ENCODE results near the gene ABHD14A.

Gene ABHD14A

GRCh38 chr3:51957520-51958205 lies 17.2 kb upstream of the ABHD14A start:
- no peak for DNase-seq (ENCODE audit: low read depth in 2 of 2)

GRCh38 chr3:51958603-51959521 lies 16.0 kb upstream of the ABHD14A start:
- no peak for DNase-seq (ENCODE audit: low read depth in 2 of 2)

- no peak for DNase-seq (ENCODE audit: low read depth in 2 of 2)
Measured at GRCh38 chr3:51959651-51960050, 15.2 kb upstream of the ABHD14A start.

- no peak for DNase-seq (ENCODE audit: low read depth in 2 of 2)
Measured at GRCh38 chr3:51960386-51960785, 14.5 kb upstream of the ABHD14A start.

- DNase-seq (ENCODE audit: low read depth in 2 of 2): no peak
Measured at GRCh38 chr3:51961011-51961410, 13.9 kb upstream of the ABHD14A start.

DNA sequence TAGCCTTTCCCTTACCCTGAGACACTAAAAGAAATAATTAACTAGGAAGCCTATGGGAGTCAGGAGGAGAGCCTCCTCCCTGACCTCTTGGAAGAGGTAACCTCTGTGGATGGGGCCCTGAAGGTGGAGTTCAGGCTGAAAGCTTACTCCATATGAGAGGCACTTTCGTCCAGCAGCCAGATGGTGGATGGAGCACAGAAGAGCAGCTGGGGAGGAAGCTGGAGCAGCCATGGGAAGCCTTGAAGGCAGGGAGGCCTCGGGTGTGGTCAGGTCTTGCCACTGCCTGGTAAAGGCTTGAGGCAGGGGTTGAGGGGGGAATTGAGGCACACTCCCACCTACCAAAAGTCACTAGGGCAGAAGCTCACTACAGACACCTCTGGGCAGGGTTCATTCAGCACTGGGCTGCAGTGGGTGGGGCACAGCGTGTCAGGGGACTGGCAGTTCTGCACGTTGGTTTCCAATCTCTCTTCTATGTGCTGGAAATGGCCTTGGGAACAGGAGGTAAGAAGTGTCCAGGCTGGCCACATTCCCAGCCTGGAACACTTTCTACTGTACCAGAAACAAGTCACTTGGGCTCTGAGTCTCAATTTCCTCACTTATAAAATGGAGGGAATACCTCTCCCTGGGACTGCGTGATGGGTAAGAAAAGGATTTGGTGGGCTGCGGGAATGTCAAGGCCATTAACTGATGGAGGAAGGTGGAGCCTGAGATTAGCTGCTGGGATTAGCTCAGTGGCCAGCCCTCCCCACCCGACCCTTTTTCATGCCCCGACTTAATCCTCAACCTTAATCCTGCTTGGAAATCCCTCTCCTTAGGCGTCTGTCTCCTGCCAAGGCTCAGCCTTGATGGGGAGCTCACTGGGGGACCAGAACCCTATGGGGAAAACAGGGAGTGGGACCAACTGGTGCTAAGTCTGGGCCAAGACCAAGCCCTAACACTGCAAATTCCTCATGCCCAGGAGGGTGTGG lies 13.0 kb upstream of the ABHD14A start:
- DNase-seq (ENCODE audit: low read depth in 2 of 2): no peak

GRCh38 chr3:51962854-51963530 lies 11.9 kb upstream of the ABHD14A start:
- no peak for DNase-seq (ENCODE audit: low read depth in 2 of 2)

- no peak for DNase-seq (ENCODE audit: low read depth in 2 of 2)
Measured at GRCh38 chr3:51963951-51964451, 10.9 kb upstream of the ABHD14A start.

DNA sequence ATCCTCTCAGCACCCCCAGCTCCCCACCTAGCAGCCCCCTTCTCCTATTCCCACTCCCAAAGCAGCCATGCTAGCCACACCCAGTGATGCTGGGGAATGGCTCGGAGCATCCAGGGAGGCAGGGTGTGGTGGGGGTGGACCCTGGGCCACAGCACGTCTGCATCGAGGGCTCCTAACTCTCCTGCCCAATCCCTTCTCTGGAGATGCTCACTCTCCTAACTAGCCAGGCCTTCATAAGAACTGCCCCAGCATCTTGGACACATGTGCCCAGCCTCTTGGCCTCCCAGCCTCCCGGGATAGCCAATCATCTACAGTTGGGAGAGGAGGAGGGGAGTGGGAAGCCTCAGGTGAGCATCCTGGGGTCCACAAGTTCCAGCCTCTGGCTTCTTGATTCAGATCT lies 10.3 kb upstream of the ABHD14A start:
- no peak for DNase-seq (ENCODE audit: low read depth in 2 of 2)

DNA sequence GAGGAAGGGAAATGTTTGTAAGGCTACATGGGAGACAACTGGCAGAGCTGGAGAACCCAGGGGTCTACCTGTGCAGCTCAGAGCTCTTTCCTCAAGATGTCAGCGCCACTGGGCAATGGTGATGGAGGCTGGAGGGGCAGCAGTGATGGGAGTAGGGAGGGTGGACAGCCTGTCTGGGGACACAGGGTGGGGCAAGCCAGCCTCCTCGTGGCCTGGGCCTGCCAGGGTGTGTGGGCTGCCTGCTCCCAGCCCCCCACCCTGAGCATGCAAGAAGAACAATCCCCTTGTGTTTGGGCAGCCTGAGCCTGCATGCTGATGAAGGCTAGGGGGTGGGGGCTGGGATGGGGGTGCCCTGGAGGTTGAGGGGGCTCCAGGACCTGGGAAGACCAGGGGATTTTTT lies 8.8 kb upstream of the ABHD14A start:
- DNase-seq (ENCODE audit: low read depth in 2 of 2): no peak

GRCh38 chr3:51966486-51966885 lies 8.4 kb upstream of the ABHD14A start:
- DNase-seq (ENCODE audit: low read depth in 2 of 2): no peak

- DNase-seq (ENCODE audit: low read depth in 2 of 2): no peak
Measured at GRCh38 chr3:51966922-51967383, 7.9 kb upstream of the ABHD14A start.

- no peak for DNase-seq (ENCODE audit: low read depth in 2 of 2)
Measured at GRCh38 chr3:51967384-51968169, 7.3 kb upstream of the ABHD14A start, which contains the start of gene PCBP4. TSS of gene PCBP4 (minus strand) at chr3:51967454. CDS start at chr3:51961240, 6,214 bp downstream.

DNA sequence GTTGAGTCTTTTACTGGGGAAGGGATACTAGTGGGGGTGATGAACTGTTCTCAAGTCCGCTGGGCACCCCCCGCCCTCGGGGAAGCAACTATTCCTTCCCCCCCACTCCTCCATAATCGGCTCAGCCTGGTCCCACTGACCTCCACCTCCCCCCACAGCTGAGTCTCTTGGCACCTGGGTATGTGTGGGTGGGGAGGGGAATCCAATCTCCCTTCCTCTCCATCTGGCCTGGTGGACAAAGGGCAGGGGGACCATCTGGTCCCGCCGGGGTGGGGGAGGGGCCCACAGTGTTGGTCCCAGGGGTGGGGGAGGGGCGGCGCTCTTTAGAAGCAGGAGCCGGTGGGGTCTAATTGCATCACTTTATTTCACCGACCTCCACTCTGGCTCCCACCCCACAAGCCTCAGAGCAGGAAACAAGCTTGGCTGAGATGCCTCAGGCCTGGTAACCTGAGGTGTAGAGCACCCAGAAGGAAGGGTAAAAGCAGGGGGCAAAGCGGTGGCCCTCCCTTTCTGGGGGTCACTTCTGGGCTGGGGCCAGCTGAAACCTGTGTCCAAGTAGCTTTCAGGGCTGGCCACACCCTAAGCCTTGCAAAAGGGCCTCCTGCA lies 6.6 kb upstream of the ABHD14A start:
- DNase-seq (ENCODE audit: low read depth in 2 of 2): no peak

DNA sequence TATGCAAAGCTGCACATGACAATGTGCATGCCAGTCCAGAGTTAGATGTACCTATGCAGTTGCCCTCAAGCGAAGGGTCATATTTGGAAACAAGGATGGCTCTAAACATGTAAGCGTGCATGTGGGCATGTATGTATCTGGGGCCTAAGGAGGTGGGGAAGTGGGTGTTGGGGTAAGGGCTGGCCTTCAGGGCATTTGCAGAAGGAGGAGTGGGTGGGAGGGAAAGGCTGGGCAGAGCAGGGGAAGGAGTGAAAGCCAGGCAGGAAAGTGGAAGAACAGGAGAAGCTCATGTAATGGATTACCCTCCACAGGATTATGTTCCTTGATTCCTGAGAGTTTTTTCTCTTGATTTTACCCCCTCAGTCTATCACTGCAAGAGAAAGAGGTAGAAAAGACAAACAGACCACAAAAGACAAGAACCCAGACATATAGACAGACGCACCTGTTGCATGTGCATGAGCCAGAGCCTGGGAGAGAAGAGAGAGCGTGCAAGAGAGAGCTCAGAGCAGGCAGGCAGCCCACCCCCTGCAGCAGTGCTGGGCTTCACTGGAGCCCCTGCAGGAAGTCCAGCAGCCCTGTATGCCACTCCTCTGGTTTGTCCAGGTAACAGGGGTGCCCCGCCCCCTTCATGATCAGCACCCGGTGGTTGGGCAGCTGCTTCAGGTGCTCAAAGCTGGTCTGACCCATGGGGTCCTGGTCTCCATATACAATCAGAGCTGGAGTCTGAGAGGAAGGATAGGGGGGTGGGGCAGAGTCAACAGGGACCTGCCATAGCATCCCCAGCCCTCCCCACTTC lies 5.8 kb upstream of the ABHD14A start:
- no peak for DNase-seq (ENCODE audit: low read depth in 2 of 2)

- DNase-seq (ENCODE audit: low read depth in 2 of 2): no peak
Measured at GRCh38 chr3:51969841-51970240, 5.0 kb upstream of the ABHD14A start.

GRCh38 chr3:51970606-51971300 lies 4.1 kb upstream of the ABHD14A start:
- DNase-seq (ENCODE audit: low read depth in 2 of 2): no peak

- no peak for DNase-seq (ENCODE audit: low read depth in 2 of 2)
Measured at GRCh38 chr3:51971350-51971749, 3.5 kb upstream of the ABHD14A start.

Data from stimulated activated CD8-positive, alpha-beta memory T cell treated with anti-CD3 and anti-CD28 coated beads, Interleukin-15, amount 100 ng/mL, for 48 hours (primary cell).